IMR-90 (cell line): Measurements from ENCODE around the gene BZW2. TPM values are rescaled to one million over a fixed set of nuclear protein-coding genes. Genes with fewer than 3 reads are reported as not detected.

ENCODE experiments used
- ATAC-seq: fragments of 200-7000 bp; cut with Tn5 transposase; 2 replicates; pipeline ENCODE4 v1.9.1; 2020; ENCODE audit warnings: low read depth, mild to moderate bottlenecking, moderate library complexity
- BruUV-seq: library from RNA; stranded (reverse); fragments of 400-500 nt; replicated peaks from 2 replicates; lab custom pipeline; 2021; lab: Mats Ljungman, UMichigan
- CTCF ChIA-PET: fragments of 300-600 bp; formaldehyde crosslinking; extraction: SDS; loops from one replicate; lab custom pipeline; 2021; ENCODE audit warnings: antibody characterized with exemption; lab: Yijun Ruan, JAX
- POLR2A ChIA-PET: fragments of 300-600 bp; sonication (Branson Sonifier 250); formaldehyde crosslinking; loops from one replicate; lab custom pipeline; 2022; ENCODE audit warnings: antibody characterized with exemption; ENCODE audit not compliant: unreplicated experiment; lab: Charles Lee
- DNase-seq: peaks from one replicate; pipeline ENCODE4 v3.0.0; 2013
- H2AFZ ChIP-seq: replicated peaks from 2 replicates; pipeline ENCODE3; 2013; ENCODE audit warnings: low read length, mild to moderate bottlenecking; ENCODE audit not compliant: poor library complexity
- H2AK5ac ChIP-seq: 2 replicates; pipeline ENCODE4 v1.6.1; 2013; ENCODE audit warnings: low read depth, low read length, inconsistent platforms
- H2AK9ac ChIP-seq: replicated peaks from 2 replicates; pipeline ENCODE3; 2013; ENCODE audit warnings: mild to moderate bottlenecking, low read depth, low read length, moderate library complexity; ENCODE audit not compliant: poor library complexity
- H2BK120ac ChIP-seq: 2 replicates; pipeline ENCODE4 v1.6.1; 2013; ENCODE audit warnings: low read depth, low read length, inconsistent platforms
- H2BK15ac ChIP-seq: 3 replicates; pipeline ENCODE4 v1.6.1; 2013; ENCODE audit warnings: low read depth, low read length, inconsistent platforms
- H2BK20ac ChIP-seq: 2 replicates; pipeline ENCODE4 v1.6.1; 2013; ENCODE audit warnings: low read depth, mild to moderate bottlenecking, inconsistent platforms, low read length, moderate library complexity
- H2BK5ac ChIP-seq: 2 replicates; pipeline ENCODE4 v1.6.1; 2013; ENCODE audit warnings: mild to moderate bottlenecking, low read depth, low read length, inconsistent platforms; ENCODE audit not compliant: poor library complexity, severe bottlenecking
- H3K14ac ChIP-seq: replicated peaks from 2 replicates; pipeline ENCODE4 v1.6.1; 2013; ENCODE audit warnings: low read depth, low read length, inconsistent platforms
- H3K18ac ChIP-seq: 2 replicates; pipeline ENCODE4 v1.6.1; 2013; ENCODE audit warnings: low read depth, low read length, control low read depth
- H3K23ac ChIP-seq: 2 replicates; pipeline ENCODE4 v1.6.1; 2013; ENCODE audit warnings: low read depth, low read length, inconsistent platforms
- H3K27ac ChIP-seq: 2 replicates; pipeline ENCODE4 v1.5.1; 2013; ENCODE audit warnings: mild to moderate bottlenecking, control low read depth, low read length; ENCODE audit not compliant: insufficient read depth
- H3K27me3 ChIP-seq: 2 replicates; pipeline ENCODE4 v1.6.1; 2013; ENCODE audit warnings: low read length; ENCODE audit not compliant: control insufficient read depth, insufficient read depth
- H3K36me3 ChIP-seq: 2 replicates; pipeline ENCODE4 v1.6.1; 2013; ENCODE audit warnings: low read length, mixed read lengths; ENCODE audit not compliant: control insufficient read depth, insufficient read depth
- H3K4ac ChIP-seq: 2 replicates; pipeline ENCODE4 v1.6.1; 2013; ENCODE audit warnings: low read depth, low read length, inconsistent platforms
- H3K4me1 ChIP-seq: 2 replicates; pipeline ENCODE4 v1.6.1; 2013; ENCODE audit warnings: low read length, mixed read lengths; ENCODE audit not compliant: control insufficient read depth, insufficient read depth
- H3K4me2 ChIP-seq: 2 replicates; pipeline ENCODE4 v1.6.1; 2013; ENCODE audit warnings: low read depth, mild to moderate bottlenecking, control low read depth, low read length, moderate library complexity
- H3K4me3 ChIP-seq: 2 replicates; pipeline ENCODE4 v1.5.1; 2013; ENCODE audit warnings: low read depth, mild to moderate bottlenecking, control low read depth, low read length, moderate library complexity; ENCODE audit not compliant: insufficient read depth
- H3K56ac ChIP-seq: 2 replicates; pipeline ENCODE4 v1.6.1; 2013; ENCODE audit warnings: low read length, inconsistent platforms; ENCODE audit not compliant: insufficient read depth; ENCODE audit errors: extremely low read depth
- H3K79me1 ChIP-seq, 2 experiments: 2 replicates each; pipeline ENCODE4 v1.6.1; 2013; ENCODE audit warnings: low read length in 2 of 2, inconsistent platforms in 1 of 2, low read depth in 1 of 2
- H3K9ac ChIP-seq: 2 replicates; pipeline ENCODE4 v1.6.1; 2013; ENCODE audit warnings: low read depth, low read length, control low read depth
- H3K9me1 ChIP-seq: 2 replicates; pipeline ENCODE4 v1.6.1; 2013; ENCODE audit warnings: low read length, inconsistent platforms; ENCODE audit not compliant: insufficient read depth
- H3K9me3 ChIP-seq: 2 replicates; pipeline ENCODE4 v1.6.1; 2013; ENCODE audit warnings: low read length; ENCODE audit not compliant: control insufficient read depth, insufficient read depth
- H4K20me1 ChIP-seq: 2 replicates; pipeline ENCODE4 v1.6.1; 2013; ENCODE audit warnings: low read length, inconsistent platforms; ENCODE audit not compliant: insufficient read depth
- H4K5ac ChIP-seq: 2 replicates; pipeline ENCODE4 v1.6.1; 2013; ENCODE audit warnings: mild to moderate bottlenecking, low read depth, low read length, control low read depth
- H4K8ac ChIP-seq, 2 experiments: 2 replicates each; pipeline ENCODE4 v1.6.1; 2013; ENCODE audit warnings: low read depth in 2 of 2, low read length in 2 of 2, control low read depth in 1 of 2, inconsistent platforms in 1 of 2
- H4K91ac ChIP-seq: 2 replicates; pipeline ENCODE4 v1.6.1; 2013; ENCODE audit warnings: low read depth, low read length, inconsistent platforms; ENCODE audit not compliant: insufficient read depth
- FOS ChIP-seq: fragments of 150-350 bp; IDR thresholded peaks from 2 replicates; pipeline ENCODE4 v1.6.1; 2016; ENCODE audit warnings: low read depth, low read length
- MAFK ChIP-seq: IDR thresholded peaks from 2 replicates; pipeline ENCODE4 v1.6.1; 2012; ENCODE audit warnings: low read depth, low read length, improper control_type of control experiment
- RCOR1 ChIP-seq: IDR thresholded peaks from 2 replicates; pipeline ENCODE4 v1.6.1; 2012; ENCODE audit warnings: mild to moderate bottlenecking, low read length, improper control_type of control experiment; ENCODE audit not compliant: insufficient replicate concordance
- RFX5 ChIP-seq: IDR thresholded peaks from 2 replicates; pipeline ENCODE4 v1.8.0; 2012; ENCODE audit warnings: low read depth, mild to moderate bottlenecking, low read length, moderate library complexity
- WGBS, 2 experiments: methylation state at CpG; one replicate each; pipeline versions ENCODE4 v1.1.5 to v1.1.7; 2013; ENCODE audit warnings: missing lambda C conversion rate in 2 of 2; ENCODE audit not compliant: insufficient read length in 1 of 2; ENCODE audit errors: extremely low coverage in 2 of 2; 5-methylcytosine and 5-hydroxymethylcytosine counted together
- dilution Hi-C: fragments of 300-500 bp; cut with HindIII; formaldehyde crosslinking; loops from one replicate; pipeline ENCODE4 v1.14.3; 2018; ENCODE audit warnings: low sequenced_read_pairs; ENCODE audit not compliant: unreplicated experiment
- in situ Hi-C: fragments of 300-500 bp; cut with MboI; formaldehyde crosslinking; loops from 3 replicates; pipeline ENCODE4 v1.14.3; 2019; ENCODE audit warnings: low sequenced_read_pairs, inconsistent platforms, mixed read lengths
- intact Hi-C: fragments of 100-400 bp; cut with micrococcal nuclease; formaldehyde crosslinking; loops from 2 replicates; pipeline ENCODE4 v1.10.0; 2022
- polyA plus RNA-seq, 3 experiments: library from polyadenylated mRNA; depleted of rRNA; stranded (reverse); fragments of >200 nt; gene quantifications; 2 replicates each; pipeline ENCODE4 v1.2.3, GENCODE V29; 2012; ENCODE audit warnings: low replicate concordance in 1 of 3
- total RNA-seq: library from RNA; depleted of rRNA; stranded (reverse); fragments of >200 nt; gene quantifications from 2 replicates; pipeline ENCODE4 v1.2.3, GENCODE V29; 2012
- TF ChIP-seq, protein P1 (sequence below): conservative IDR thresholded peaks from 2 replicates; pipeline ENCODE4 v1.5.1; 2012; ENCODE audit warnings: mild to moderate bottlenecking, low read depth, low read length, improper control_type of control experiment
- TF ChIP-seq, protein P2 (sequence below): fragments of 150-350 bp; IDR thresholded peaks from 2 replicates; pipeline ENCODE4 v1.6.1; 2017; ENCODE audit warnings: mild to moderate bottlenecking, antibody characterized with exemption, low read length, low read depth

The BZW2 gene
- total and polyA plus RNA-seq, 2 of the 4 experiments (the other 2 are of a cell fraction): 58.1 to 92.9 TPM

DNA sequence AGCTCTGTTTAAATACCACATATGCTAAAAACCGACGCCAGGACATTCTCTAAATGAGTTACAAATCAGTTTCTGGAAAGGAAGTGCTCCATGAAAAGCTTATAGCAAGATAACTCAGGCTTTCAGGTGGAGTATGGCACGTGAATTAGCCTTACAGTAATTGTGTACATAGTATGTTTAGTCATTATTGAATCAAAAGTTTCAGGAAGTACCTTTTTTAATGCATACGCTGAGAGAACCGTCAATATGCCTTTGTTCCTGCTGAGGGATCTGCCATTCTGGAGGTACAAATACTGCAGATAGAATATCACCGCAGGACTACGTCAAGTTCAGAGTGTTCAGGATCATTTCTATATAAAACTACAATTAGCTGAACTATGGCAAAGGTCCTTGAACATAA, 46.1 kb upstream of the BZW2 start:
- no TSS peak for BruUV-seq

More for the DNA sequence above, 46.1 kb upstream of the BZW2 start:
- no peak for TF ChIP-seq RFX5
- TF ChIP-seq, protein P1, sequence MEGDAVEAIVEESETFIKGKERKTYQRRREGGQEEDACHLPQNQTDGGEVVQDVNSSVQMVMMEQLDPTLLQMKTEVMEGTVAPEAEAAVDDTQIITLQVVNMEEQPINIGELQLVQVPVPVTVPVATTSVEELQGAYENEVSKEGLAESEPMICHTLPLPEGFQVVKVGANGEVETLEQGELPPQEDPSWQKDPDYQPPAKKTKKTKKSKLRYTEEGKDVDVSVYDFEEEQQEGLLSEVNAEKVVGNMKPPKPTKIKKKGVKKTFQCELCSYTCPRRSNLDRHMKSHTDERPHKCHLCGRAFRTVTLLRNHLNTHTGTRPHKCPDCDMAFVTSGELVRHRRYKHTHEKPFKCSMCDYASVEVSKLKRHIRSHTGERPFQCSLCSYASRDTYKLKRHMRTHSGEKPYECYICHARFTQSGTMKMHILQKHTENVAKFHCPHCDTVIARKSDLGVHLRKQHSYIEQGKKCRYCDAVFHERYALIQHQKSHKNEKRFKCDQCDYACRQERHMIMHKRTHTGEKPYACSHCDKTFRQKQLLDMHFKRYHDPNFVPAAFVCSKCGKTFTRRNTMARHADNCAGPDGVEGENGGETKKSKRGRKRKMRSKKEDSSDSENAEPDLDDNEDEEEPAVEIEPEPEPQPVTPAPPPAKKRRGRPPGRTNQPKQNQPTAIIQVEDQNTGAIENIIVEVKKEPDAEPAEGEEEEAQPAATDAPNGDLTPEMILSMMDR: no peak
- TF ChIP-seq, protein P2, sequence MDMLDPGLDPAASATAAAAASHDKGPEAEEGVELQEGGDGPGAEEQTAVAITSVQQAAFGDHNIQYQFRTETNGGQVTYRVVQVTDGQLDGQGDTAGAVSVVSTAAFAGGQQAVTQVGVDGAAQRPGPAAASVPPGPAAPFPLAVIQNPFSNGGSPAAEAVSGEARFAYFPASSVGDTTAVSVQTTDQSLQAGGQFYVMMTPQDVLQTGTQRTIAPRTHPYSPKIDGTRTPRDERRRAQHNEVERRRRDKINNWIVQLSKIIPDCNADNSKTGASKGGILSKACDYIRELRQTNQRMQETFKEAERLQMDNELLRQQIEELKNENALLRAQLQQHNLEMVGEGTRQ: no peak
- no peak for TF ChIP-seq MAFK
- TF ChIP-seq RCOR1: no peak
- no peak for TF ChIP-seq FOS
- ATAC-seq (no peak), DNase-seq (no peak)
- no peak overlapping the region for H3K18ac ChIP-seq
- H3K9me1 ChIP-seq: no peaks in the 10 kb centered on the region
- no peaks in the 10 kb centered on the region for H3K79me1 ChIP-seq
- H2AFZ ChIP-seq: no peak overlapping the region
- H3K56ac ChIP-seq: no peak overlapping the region
- no CpG with 5 or more reads among the region's 7 CpGs for WGBS, 2 experiments
- no peak overlapping the region for H3K4ac ChIP-seq
- H3K36me3 ChIP-seq: peaks cover 18% of the 10 kb centered on the region
- no peak overlapping the region for H2BK15ac ChIP-seq
- in situ Hi-C loops: loop anchor here (25.0 kb wide), 1 partner anchor 312 kb away; no protein-coding TSS in a partner anchor
- no peaks in the 10 kb centered on the region for H3K9me3 ChIP-seq
- no peak overlapping the region for H3K4me2 ChIP-seq
- CTCF ChIA-PET: no interaction called here
- POLR2A ChIA-PET: no interaction called here
- no peak overlapping the region for H2BK120ac ChIP-seq
- H2BK20ac ChIP-seq: no peak overlapping the region
- H3K9ac ChIP-seq: no peak overlapping the region
- no peaks in the 10 kb centered on the region for H4K20me1 ChIP-seq
- H4K8ac ChIP-seq: no peak overlapping the region
- dilution Hi-C loops: no loop called here
- intact Hi-C loops: loop anchor here (5.0 kb wide), 1 partner anchor 547 kb away; no protein-coding TSS in a partner anchor
- no peaks in the 10 kb centered on the region for H3K27me3 ChIP-seq
- H3K23ac ChIP-seq: no peak overlapping the region
- no peak overlapping the region for H4K5ac ChIP-seq
- H4K91ac ChIP-seq: no peak overlapping the region
- H3K27ac ChIP-seq: no peak overlapping the region
- H2BK5ac ChIP-seq: no peak overlapping the region
- H2AK9ac ChIP-seq: no peak overlapping the region
- no peaks in the 10 kb centered on the region for H3K4me1 ChIP-seq
- no peak overlapping the region for H3K14ac ChIP-seq
- H3K4me3 ChIP-seq: no peak overlapping the region
- no peak overlapping the region for H2AK5ac ChIP-seq
